Measurements from ENCODE around the gene FGF6. TPM values are rescaled to one million over a fixed set of nuclear protein-coding genes. Genes with fewer than 3 reads are reported as not detected.
A peak's percentile ranks its signal among the peaks of the same experiment; 100 is the strongest.

The FGF6 gene
- total RNA-seq, 2 experiments from 2014 or later = not detected

GRCh38 chr12:4454315-4454860 lies 8.8 kb upstream of the FGF6 start:
- H3K9me3 Mint-ChIP-seq = peaks cover 14% of the 10 kb centered on the region
- peaks cover 4% of the 10 kb centered on the region for H3K36me3 Mint-ChIP-seq
- H3K27me3 Mint-ChIP-seq = peaks cover 10% of the 10 kb centered on the region
- DNase-seq = no peak
- H3K4me1 Mint-ChIP-seq = peaks cover 15% of the 10 kb centered on the region
- peak overlapping the region; percentile 75 for H3K27ac Mint-ChIP-seq
- H3K4me3 Mint-ChIP-seq = no peak overlapping the region

- no peak overlapping the region for H3K27ac Mint-ChIP-seq
- peaks cover 4% of the 10 kb centered on the region for H3K36me3 Mint-ChIP-seq
- DNase-seq = no peak
- H3K4me1 Mint-ChIP-seq = peaks cover 15% of the 10 kb centered on the region
- no peak overlapping the region for H3K4me3 Mint-ChIP-seq
- peaks cover 12% of the 10 kb centered on the region for H3K27me3 Mint-ChIP-seq
- H3K9me3 Mint-ChIP-seq = peaks cover 14% of the 10 kb centered on the region
These were observed 6.1 kb upstream of the FGF6 start for GRCh38 chr12:4451694-4452093.

GRCh38 chr12:4450551-4451112 lies 5.0 kb upstream of the FGF6 start:
- no peak overlapping the region for H3K27ac Mint-ChIP-seq
- DNase-seq = no peak
- peaks cover 15% of the 10 kb centered on the region for H3K4me1 Mint-ChIP-seq
- no peak overlapping the region for H3K4me3 Mint-ChIP-seq
- peaks cover 14% of the 10 kb centered on the region for H3K9me3 Mint-ChIP-seq
- peaks cover 12% of the 10 kb centered on the region for H3K27me3 Mint-ChIP-seq
- peaks cover 4% of the 10 kb centered on the region for H3K36me3 Mint-ChIP-seq

- H3K27ac Mint-ChIP-seq = no peak overlapping the region
- H3K9me3 Mint-ChIP-seq = peaks cover 10% of the 10 kb centered on the region
- H3K4me1 Mint-ChIP-seq = peaks cover 12% of the 10 kb centered on the region
- peaks cover 12% of the 10 kb centered on the region for H3K27me3 Mint-ChIP-seq
- no peak for DNase-seq
- no peak overlapping the region for H3K4me3 Mint-ChIP-seq
- peaks cover 4% of the 10 kb centered on the region for H3K36me3 Mint-ChIP-seq
These were observed 4.2 kb upstream of the FGF6 start for GRCh38 chr12:4449851-4450221.

- H3K27me3 Mint-ChIP-seq = peaks cover 12% of the 10 kb centered on the region
- H3K4me1 Mint-ChIP-seq = peaks cover 10% of the 10 kb centered on the region
- no peak overlapping the region for H3K27ac Mint-ChIP-seq
These were observed 3.6 kb upstream of the FGF6 start for GRCh38 chr12:4448943-4449850.

GRCh38 chr12:4448371-4448940 lies 2.8 kb upstream of the FGF6 start:
- Mint-ChIP-seq H3K9me3 (peaks cover 7% of the 10 kb centered on the region), H3K4me1 (peaks cover 3% of the 10 kb centered on the region), H3K27me3 (peaks cover 12% of the 10 kb centered on the region), H3K36me3 (peaks cover 4% of the 10 kb centered on the region), H3K27ac (no peak overlapping the region), H3K4me3 (no peak overlapping the region)
- no peak for DNase-seq

More at GRCh38 chr12:4448943-4449850, 3.6 kb upstream of the FGF6 start:
- Mint-ChIP-seq H3K36me3 (peaks cover 4% of the 10 kb centered on the region), H3K4me3 (no peak overlapping the region), H3K9me3 (peaks cover 10% of the 10 kb centered on the region)
- no peak for DNase-seq

- Mint-ChIP-seq H3K4me1 (no peaks in the 10 kb centered on the region), H3K9me3 (peaks cover under 1% of the 10 kb centered on the region), H3K4me3 (no peak overlapping the region), H3K27ac (no peak overlapping the region), H3K36me3 (peaks cover under 1% of the 10 kb centered on the region), H3K27me3 (peaks cover 10% of the 10 kb centered on the region)
- DNase-seq = no peak
These were observed 1.5 kb upstream of the FGF6 start for GRCh38 chr12:4447151-4447550.

- Mint-ChIP-seq H3K36me3 (no peaks in the 10 kb centered on the region), H3K9me3 (no peaks in the 10 kb centered on the region), H3K4me1 (no peaks in the 10 kb centered on the region), H3K4me3 (no peak overlapping the region), H3K27ac (no peak overlapping the region), H3K27me3 (peaks cover 2% of the 10 kb centered on the region)
- DNase-seq = no peak
These were observed 720 bp upstream of the FGF6 start for GRCh38 chr12:4446335-4446734.

GRCh38 chr12:4444031-4444430 lies 1.6 kb downstream of the FGF6 start:
- Mint-ChIP-seq H3K4me1 (peaks cover 8% of the 10 kb centered on the region), H3K27ac (no peak overlapping the region), H3K27me3 (peaks cover 2% of the 10 kb centered on the region), H3K4me3 (no peak overlapping the region), H3K36me3 (no peaks in the 10 kb centered on the region), H3K9me3 (no peaks in the 10 kb centered on the region)
- DNase-seq = no peak

GRCh38 chr12:4443616-4444015 lies 2.0 kb downstream of the FGF6 start:
- H3K27ac Mint-ChIP-seq = no peak overlapping the region
- no peaks in the 10 kb centered on the region for H3K36me3 Mint-ChIP-seq
- H3K4me1 Mint-ChIP-seq = peaks cover 9% of the 10 kb centered on the region
- H3K4me3 Mint-ChIP-seq = no peak overlapping the region
- no peak for DNase-seq
- H3K27me3 Mint-ChIP-seq = peaks cover 2% of the 10 kb centered on the region
- no peaks in the 10 kb centered on the region for H3K9me3 Mint-ChIP-seq

GRCh38 chr12:4441355-4442335 lies 4.0 kb downstream of the FGF6 start:
- H3K27me3 Mint-ChIP-seq = no peaks in the 10 kb centered on the region
- H3K36me3 Mint-ChIP-seq = no peaks in the 10 kb centered on the region
- no peak for DNase-seq
- no peaks in the 10 kb centered on the region for H3K9me3 Mint-ChIP-seq
- H3K4me1 Mint-ChIP-seq = peaks cover 9% of the 10 kb centered on the region
- H3K27ac Mint-ChIP-seq = no peak overlapping the region
- H3K4me3 Mint-ChIP-seq = no peak overlapping the region

- Mint-ChIP-seq H3K27me3 (no peaks in the 10 kb centered on the region), H3K9me3 (no peaks in the 10 kb centered on the region), H3K4me1 (peaks cover 9% of the 10 kb centered on the region), H3K36me3 (peaks cover 2% of the 10 kb centered on the region), H3K27ac (no peak overlapping the region), H3K4me3 (no peak overlapping the region)
- DNase-seq = no peak
These were observed 5.3 kb downstream of the FGF6 start for GRCh38 chr12:4440187-4440941.

GRCh38 chr12:4439736-4440135 lies 5.9 kb downstream of the FGF6 start:
- Mint-ChIP-seq H3K27ac (no peak overlapping the region), H3K4me1 (peaks cover 9% of the 10 kb centered on the region), H3K9me3 (no peaks in the 10 kb centered on the region), H3K4me3 (no peak overlapping the region), H3K27me3 (no peaks in the 10 kb centered on the region), H3K36me3 (peaks cover 2% of the 10 kb centered on the region)
- no peak for DNase-seq

Measured in activated naive CD8-positive, alpha-beta T cell treated with anti-CD3 and anti-CD28 coated beads for 36 hours (primary cell).